GM12873 (cell line): ENCODE measurements around the gene ING4.

Experiments used
- CTCF ChIP-seq: IDR thresholded peaks from 2 replicates; pipeline ENCODE4 v1.5.1; 2012; ENCODE audit warnings: low read depth, mild to moderate bottlenecking, moderate library complexity, low read length, control low read depth; ENCODE audit not compliant: insufficient read depth; ENCODE audit errors: missing control alignments

The ING4 gene

GRCh38 chr12:6618483-6619225 lies 44.3 kb downstream of the ING4 start:
- TF ChIP-seq CTCF: no peak

DNA sequence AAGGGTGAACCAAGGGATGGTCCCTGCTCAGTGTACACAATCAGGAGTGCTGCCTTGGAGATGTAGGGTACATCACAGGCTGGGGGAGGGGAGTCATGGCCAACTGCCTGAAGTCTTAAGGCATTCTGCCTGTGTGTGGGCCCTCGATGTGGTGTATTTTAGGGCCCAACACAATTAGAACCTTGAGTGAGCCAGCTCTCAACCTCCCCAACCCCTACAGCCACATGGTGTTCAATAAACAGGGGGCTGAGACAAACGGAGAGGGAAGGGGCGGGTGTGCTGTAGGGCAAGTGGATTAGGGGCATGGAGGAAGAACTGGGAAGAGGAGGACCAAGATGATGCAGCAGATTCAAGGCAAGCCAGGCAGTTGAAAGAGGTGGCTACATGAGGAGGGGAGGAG lies 47.1 kb downstream of the ING4 start:
- TF ChIP-seq CTCF: no peak

- TF ChIP-seq CTCF: no peak
Observed at GRCh38 chr12:6614513-6615172, 48.3 kb downstream of the ING4 start.

- TF ChIP-seq CTCF: peak; percentile 36
Observed at GRCh38 chr12:6613776-6614512, 49.0 kb downstream of the ING4 start.

- no peak for TF ChIP-seq CTCF
Observed at GRCh38 chr12:6613015-6613775, 49.7 kb downstream of the ING4 start.

DNA sequence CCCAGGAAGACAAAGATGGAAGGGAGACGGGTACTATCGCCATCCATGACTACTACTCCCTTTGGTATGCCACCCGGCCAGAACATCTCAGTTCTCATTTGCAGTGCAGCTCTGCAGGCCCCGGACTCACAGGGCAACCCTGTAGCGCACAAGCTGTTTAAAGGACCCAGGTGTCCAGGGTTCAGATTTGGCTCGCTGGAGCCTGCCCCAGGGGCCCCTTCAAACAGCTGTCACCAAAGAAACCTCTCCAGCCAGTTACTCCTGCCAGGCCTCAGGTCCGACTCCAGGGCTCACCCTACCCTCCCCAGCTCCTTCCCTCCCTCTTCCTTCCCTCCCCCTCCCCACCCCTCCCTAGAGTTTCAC lies 50.3 kb downstream of the ING4 start:
- TF ChIP-seq CTCF: no peak

GRCh38 chr12:6612247-6612646 lies 50.7 kb downstream of the ING4 start:
- no peak for TF ChIP-seq CTCF
